SKM-1 treated with dmso at 0.1 percent for 144 hours (cell line): ENCODE data around the gene FCAMR.
"Not testable (repeated sequence)": the region's sequence is repeated elsewhere in the genome, so short reads cannot be mapped to it uniquely, and the experiment has no call there.

ENCODE experiments used
- DNase-seq: peaks from one replicate; lab custom pipeline; 2025; ENCODE audit not compliant: unreplicated experiment; lab: John Stamatoyannopoulos, UW

FCAMR gene

DNA sequence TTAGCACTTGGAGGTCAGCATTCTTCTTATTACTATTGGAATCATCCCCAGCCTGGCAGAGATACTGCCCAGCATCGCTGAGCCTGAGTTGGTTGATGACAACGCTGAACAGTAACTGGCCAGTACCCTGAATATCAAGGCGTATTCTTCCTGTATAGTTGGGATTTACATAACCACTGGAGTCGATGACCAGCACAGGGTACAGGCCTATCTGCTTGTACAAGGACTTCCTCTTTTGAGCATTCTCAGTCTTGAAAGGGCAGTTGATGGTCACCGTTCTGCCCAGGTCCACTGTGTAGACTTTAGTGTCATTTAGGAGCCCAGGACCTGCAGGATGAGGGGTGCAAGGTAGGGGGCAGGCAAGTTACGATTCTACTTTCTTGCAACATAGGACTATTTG, 32.8 kb downstream of the FCAMR start:
- no peak for DNase-seq

DNA sequence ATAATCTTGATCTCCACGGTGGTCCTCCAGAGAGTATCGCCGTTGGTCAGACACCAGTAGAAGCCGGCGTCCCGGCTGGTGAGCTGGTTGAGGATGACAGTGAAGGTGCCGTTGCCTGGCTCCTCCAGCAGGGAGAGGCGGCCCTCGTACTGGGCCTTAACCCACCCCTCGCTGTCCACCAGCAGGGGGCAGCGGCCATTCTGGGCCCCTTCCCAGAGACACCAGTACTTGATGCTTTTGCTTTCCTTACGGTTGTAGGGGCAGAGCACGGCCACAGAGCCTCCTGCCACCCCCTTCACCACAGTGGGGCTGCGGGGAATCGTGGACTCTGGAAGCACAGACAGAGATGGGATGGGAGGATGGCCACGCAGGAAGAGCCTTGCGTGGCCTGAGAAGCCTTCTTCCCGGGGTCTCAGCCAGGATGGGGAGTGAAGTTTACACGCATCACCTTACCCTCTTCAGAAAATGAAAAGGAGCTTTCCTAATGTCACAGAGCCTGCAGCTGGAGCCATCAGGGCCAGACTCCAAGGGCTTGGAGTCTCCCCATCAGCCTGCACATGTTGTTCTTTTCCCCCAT, 34.7 kb downstream of the FCAMR start:
- DNase-seq = peak; percentile 59

GRCh38 chr1:206933333-206933945, 36.8 kb downstream of the FCAMR start:
- peak; percentile 42 for DNase-seq

GRCh38 chr1:206932177-206932576, 38.1 kb downstream of the FCAMR start:
- DNase-seq = no peak

DNA sequence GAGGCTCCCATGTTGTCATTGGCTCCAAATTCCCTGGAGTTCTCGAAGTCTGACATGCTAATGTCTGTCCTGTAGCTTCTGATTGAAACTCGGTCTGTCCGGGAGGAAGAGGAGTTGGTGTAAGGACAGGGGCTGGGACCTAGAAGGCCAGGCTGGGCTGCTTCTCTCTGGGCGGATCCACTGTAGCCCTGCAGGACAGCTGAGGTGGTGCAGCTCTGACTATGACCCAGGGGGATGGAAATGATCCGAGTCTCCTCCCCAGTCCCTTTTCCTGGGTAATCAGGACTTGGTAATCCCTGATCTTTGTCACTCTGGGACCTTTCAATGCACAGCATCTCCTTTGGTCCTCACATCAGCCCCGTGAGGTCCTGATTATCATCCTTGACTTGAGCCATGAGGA, 38.6 kb downstream of the FCAMR start:
- no peak for DNase-seq

- DNase-seq = no peak
Observed at GRCh38 chr1:206930210-206930798, 40.0 kb downstream of the FCAMR start.

- no peak for DNase-seq
Observed at GRCh38 chr1:206929524-206929923, 40.7 kb downstream of the FCAMR start.

DNA sequence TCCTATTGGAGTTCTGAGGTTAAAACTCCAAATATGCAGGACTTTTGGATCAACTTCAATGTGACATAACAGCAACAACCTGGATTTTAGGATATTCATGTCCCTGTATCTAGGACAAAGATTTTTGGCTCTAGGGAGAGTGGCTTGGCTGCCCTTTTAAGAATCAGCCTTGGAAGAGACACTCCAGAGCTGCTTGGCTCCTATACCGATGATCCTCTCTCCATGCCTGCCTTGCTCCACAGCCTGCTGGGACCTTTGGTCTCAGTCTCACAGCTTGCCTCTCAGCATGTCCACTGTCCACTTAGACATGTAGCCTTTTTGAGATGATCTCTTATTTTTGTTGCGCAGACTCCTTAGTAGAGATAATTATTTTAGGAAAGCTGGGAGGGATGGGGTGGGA, 44.0 kb downstream of the FCAMR start:
- DNase-seq = no peak

GRCh38 chr1:206925106-206925736, 45.0 kb downstream of the FCAMR start:
- peak; percentile 57 for DNase-seq

DNA sequence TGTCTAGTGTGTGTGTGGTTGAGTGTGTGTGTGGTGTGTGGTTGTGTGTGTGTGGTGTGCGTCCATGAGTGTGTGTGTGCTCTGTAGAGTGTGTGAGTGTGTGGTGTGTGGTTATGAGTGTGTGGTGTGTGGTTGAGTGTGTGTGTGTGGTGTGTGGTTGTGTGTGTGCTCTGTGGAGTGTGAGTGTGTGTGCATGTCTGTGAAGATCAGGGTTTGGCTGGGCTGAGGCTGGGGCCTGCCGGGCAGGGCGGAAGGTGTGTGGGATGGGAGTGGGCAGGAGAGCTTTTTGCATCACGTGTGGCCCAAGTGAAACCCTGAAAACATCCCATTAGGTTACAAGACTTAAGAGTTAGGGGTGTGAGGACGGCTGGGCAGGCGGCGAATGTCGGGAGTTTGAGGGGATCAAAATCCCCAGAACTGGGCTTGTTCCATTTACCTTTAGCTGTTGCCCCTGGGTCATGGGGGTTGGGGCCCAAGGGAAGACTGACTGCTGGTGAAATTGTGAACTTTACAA, 45.6 kb downstream of the FCAMR start:
- no peak for DNase-seq

GRCh38 chr1:206923961-206924557, 46.2 kb downstream of the FCAMR start:
- not testable (repeated sequence) for DNase-seq

DNA sequence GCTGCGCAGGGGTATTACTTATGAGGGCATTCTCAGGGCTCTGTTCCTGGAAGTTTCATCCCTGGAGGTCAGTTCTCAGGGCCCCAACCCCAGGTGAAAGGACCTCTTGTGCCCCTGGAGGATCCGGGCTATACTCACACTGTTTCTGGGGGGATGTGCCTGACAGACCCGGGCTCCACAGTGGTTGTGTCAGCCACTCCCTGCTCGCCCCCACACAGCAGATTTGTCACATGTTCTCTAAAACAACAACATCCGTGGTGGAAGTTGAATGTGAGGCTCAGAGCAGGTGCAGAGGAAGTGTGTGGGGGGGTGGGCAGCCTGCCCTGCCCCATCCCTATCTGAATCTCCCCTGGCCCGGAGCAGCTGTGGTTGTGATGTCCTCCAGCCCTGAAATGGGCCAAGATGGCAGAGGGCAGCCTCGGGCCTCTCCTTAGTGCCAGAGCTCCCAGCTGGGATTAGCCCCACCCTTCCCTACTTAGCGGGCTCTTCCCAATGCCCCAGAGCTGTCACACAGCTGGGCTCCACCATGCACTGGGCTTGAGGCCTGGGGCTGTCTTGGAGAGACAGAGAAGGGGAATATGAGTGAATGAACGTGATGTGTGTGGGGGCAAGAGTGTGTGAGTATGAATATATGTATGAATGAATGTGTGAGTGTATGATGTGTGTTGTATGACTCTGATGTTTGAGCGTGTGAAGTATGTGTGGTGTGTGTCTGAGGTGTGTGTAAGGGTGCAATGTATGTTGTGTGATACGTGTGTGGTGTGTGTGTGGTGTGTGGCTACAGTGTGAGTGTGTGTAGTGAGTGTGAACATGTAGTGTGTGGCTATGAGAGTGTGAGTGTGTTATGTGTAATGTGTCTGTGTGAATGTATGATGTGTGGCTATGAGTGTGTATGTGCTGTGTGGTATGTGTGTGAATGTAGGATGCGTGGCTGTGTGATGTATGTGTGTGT, 47.0 kb downstream of the FCAMR start:
- peak; percentile 20 for DNase-seq

- no peak for DNase-seq
Observed at GRCh38 chr1:206922524-206922923, 47.7 kb downstream of the FCAMR start.

GRCh38 chr1:206921772-206922265, 48.4 kb downstream of the FCAMR start, which contains the start of gene FCMR:
Gene FCMR, minus strand, starts transcription at chr1:206921941. Its CDS starts 87 bp downstream, at chr1:206921854.
- peak; percentile 99 for DNase-seq

GRCh38 chr1:206918076-206918475, 52.2 kb downstream of the FCAMR start:
- DNase-seq = no peak

- no peak for DNase-seq
Observed at GRCh38 chr1:206916000-206916709, 54.1 kb downstream of the FCAMR start.

DNA sequence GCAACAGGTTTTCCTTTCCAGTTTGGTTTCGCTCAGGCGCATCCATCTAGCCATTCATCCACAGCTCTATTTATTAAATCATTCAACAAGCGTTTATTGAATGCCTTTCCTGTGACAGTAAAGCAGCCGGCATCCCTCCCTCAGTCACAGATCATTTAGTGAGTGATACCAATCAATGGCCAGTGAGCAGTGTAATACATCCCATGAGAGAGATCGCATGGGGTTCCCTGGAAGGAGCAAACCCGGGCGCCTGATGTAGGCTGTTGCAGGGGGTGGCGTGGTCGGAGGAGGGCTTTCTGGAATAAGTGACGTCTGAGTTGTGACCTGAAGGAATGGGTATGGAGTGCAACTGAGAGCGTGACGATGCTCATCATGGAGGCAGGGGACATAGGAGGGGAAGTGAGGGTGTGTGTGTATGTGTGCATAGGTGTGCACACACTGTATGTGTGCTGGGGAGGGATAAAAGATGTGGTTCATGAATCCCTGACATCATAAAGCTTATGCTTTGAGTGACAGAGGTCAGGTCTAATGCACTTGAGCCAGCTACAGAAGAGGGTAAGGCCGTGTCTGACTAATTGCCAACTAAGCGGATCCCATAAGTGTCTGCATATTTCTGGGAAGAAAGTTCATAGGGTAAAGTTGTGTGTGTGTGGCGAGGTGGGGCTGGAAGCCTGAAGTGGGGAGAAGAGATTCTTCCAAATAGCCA, 55.1 kb downstream of the FCAMR start:
- DNase-seq = no peak

GRCh38 chr1:206913766-206914537, 56.3 kb downstream of the FCAMR start:
- no peak for DNase-seq
